DOHH2 (cell line): ENCODE data around the gene HTR2B.

Source experiments
- EZH2phosphoT487 ChIP-seq: fragments of 200-600 bp; sonication (generic); IDR thresholded peaks from 2 replicates; pipeline ENCODE4 v1.6.1; 2017; ENCODE audit warnings: borderline replicate concordance, mild to moderate bottlenecking, antibody characterized with exemption, low read length, moderate library complexity, mixed read lengths
- TF ChIP-seq, protein P1 (sequence below): fragments of 200-600 bp; sonication (generic); IDR thresholded peaks from one replicate; pipeline ENCODE4 v1.5.1; 2014; ENCODE audit warnings: antibody characterized with exemption, mild to moderate bottlenecking, low read depth, low read length; ENCODE audit not compliant: poor library complexity, severe bottlenecking

DNA sequence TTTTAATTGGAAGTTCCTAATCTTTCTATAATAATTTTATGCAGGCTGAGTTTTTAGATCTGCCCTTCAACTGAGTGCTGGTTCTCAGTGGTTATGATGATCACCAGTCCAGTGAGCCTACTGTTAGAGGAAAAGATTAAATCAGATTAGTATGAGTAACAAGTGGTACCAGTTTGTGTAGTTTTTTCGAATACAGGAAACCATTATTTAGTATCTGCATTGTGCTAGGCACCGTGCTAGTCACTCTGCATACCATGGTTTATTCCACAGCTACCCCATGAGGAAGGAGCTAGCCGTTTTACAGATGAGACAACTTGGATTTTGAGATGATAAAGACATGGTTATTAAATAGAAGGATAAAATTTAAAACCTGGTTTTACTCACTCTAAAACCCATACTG is 62.1 kb downstream of the HTR2B start:
- TF ChIP-seq, protein P1, sequence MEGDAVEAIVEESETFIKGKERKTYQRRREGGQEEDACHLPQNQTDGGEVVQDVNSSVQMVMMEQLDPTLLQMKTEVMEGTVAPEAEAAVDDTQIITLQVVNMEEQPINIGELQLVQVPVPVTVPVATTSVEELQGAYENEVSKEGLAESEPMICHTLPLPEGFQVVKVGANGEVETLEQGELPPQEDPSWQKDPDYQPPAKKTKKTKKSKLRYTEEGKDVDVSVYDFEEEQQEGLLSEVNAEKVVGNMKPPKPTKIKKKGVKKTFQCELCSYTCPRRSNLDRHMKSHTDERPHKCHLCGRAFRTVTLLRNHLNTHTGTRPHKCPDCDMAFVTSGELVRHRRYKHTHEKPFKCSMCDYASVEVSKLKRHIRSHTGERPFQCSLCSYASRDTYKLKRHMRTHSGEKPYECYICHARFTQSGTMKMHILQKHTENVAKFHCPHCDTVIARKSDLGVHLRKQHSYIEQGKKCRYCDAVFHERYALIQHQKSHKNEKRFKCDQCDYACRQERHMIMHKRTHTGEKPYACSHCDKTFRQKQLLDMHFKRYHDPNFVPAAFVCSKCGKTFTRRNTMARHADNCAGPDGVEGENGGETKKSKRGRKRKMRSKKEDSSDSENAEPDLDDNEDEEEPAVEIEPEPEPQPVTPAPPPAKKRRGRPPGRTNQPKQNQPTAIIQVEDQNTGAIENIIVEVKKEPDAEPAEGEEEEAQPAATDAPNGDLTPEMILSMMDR: no peak
- TF ChIP-seq EZH2phosphoT487: no peak
